ENCODE data around the gene KIF11. TPM values are rescaled to one million over a fixed set of nuclear protein-coding genes. Genes with fewer than 3 reads are reported as not detected.
A peak's percentile ranks its signal among the peaks of the same experiment; 100 is the strongest.

KIF11 gene
- total RNA-seq, 1 donor = 46.5 TPM

- TF ChIP-seq CTCF (IDR thresholded peaks at IDR 0.05; ENCODE audit: insufficient read depth, low read length) = peak; percentile 55
- DNase-seq (ENCODE audit: low read depth) = peak; percentile 74
Measured at GRCh38 chr10:92590623-92591549, 2.0 kb upstream of the KIF11 start.

GRCh38 chr10:92591550-92592022, 1.3 kb upstream of the KIF11 start:
- peak overlapping the region; percentile 75 for H3K4me3 ChIP-seq (ENCODE audit: low read depth, low read length)
- peak; percentile 93 for DNase-seq (ENCODE audit: low read depth)
- no peak for TF ChIP-seq CTCF (IDR thresholded peaks at IDR 0.05; ENCODE audit: insufficient read depth, low read length)

More at GRCh38 chr10:92590623-92591549, 2.0 kb upstream of the KIF11 start:
- H3K4me3 ChIP-seq (ENCODE audit: low read depth, low read length) = peak overlapping the region; percentile 75

GRCh38 chr10:92593619-92594588, 974 bp downstream of the KIF11 start:
- no peak for TF ChIP-seq CTCF (IDR thresholded peaks at IDR 0.05; ENCODE audit: insufficient read depth, low read length)
- DNase-seq (ENCODE audit: low read depth) = peak; percentile 16

GRCh38 chr10:92595505-92595904, 2.6 kb downstream of the KIF11 start:
- no peak for DNase-seq (ENCODE audit: low read depth)
- no peak overlapping the region for H3K4me3 ChIP-seq (ENCODE audit: low read depth, low read length)
- no peak for TF ChIP-seq CTCF (IDR thresholded peaks at IDR 0.05; ENCODE audit: insufficient read depth, low read length)

More at GRCh38 chr10:92593619-92594588, 974 bp downstream of the KIF11 start:
- peak overlapping the region; percentile 75 for H3K4me3 ChIP-seq (ENCODE audit: low read depth, low read length)

- DNase-seq (ENCODE audit: low read depth) = peak; percentile 62
- no peak for TF ChIP-seq CTCF (IDR thresholded peaks at IDR 0.05; ENCODE audit: insufficient read depth, low read length)
- H3K4me3 ChIP-seq (ENCODE audit: low read depth, low read length) = no peak overlapping the region
Measured at GRCh38 chr10:92598321-92598720, 5.4 kb downstream of the KIF11 start.

GRCh38 chr10:92604841-92605240, 11.9 kb downstream of the KIF11 start:
- DNase-seq (ENCODE audit: low read depth) = no peak
- TF ChIP-seq CTCF (IDR thresholded peaks at IDR 0.05; ENCODE audit: insufficient read depth, low read length) = no peak
- H3K4me3 ChIP-seq (ENCODE audit: low read depth, low read length) = no peak overlapping the region
